ENCODE results near the gene VPREB1.
A peak's percentile ranks its signal among the peaks of the same experiment; 100 is the strongest.
"Not testable (repeated sequence)": the region's sequence is repeated elsewhere in the genome, so short reads cannot be mapped to it uniquely, and the experiment has no call there.

Gene VPREB1

DNA sequence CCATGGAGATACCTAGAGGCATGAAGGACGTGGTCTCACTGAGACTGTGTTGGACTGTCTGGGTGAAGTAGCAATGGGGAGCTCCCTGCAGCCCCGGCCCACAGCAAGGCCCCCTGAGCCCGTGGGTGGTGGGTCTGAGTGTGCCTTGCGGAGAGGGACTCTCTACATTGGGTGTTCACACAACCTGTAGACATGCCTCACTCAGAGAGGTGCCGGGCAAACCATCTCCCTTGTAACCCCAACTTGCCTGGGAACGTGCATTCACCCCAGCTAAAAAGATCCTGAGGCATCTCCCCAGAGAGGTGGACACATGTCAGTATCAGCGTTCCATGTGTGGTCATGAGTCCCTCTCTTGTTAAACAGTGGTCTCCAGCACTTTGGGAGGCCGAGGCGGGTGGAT is 2.1 kb downstream of the VPREB1 start:
- no peak for DNase-seq

DNA sequence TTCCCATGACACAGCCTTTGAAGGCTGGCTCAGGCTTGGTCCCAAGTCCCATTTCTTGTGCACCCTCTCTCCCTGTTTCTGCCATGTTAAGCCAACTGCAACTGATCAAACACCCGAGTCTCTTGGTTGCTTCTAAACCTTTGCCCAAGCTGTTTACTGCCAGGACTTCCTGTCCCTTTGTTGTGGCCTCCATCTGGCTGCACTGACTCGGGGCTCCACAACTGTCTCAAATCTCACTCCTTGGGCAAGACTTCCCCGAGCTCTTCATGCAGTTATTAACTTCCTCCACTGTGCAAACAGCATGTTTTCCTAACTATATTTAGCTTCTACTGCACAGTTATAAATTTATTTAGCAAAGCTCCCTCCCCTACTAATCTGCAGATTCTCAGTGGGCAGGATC is 4.3 kb downstream of the VPREB1 start:
- DNase-seq, result no peak

DNA sequence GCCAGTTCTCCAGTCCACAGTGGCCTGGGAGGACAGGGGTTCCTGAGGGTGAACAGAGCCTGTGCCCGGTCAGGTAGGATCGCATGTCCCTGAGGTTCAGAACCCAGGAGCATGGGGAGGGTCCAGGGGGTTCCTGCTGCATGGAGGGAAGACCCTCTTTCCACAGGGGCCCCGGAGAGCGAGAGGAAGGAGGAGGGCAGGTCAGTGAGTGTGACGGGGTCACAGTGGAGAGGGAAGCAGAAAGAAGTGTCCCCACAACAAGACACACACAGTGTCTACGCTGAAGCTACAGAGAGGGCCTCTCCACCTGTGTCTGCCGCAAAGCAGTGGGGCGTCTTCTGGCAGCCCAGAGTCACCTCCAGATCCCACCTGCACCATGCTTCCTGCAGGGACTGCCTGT is 6.1 kb downstream of the VPREB1 start:
- not testable (repeated sequence) for DNase-seq

DNA sequence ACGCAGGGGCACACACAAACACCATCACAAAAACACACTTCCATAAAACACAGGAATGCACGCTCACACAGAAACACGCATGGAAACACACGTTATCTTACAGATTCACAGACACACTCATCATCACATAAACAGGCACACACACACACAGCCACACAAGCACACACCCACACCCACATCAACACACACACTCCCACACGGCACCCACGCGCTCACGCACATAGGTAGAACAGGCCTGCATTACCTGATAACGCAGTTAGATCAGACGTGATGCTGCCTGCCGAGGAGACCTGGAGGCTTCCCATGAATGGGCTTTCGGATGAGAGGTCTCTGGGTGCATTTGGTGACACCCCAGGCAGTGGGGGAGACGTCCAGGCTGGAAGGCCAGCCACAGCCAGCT is 11.5 kb downstream of the VPREB1 start:
- not testable (repeated sequence) for DNase-seq

DNA sequence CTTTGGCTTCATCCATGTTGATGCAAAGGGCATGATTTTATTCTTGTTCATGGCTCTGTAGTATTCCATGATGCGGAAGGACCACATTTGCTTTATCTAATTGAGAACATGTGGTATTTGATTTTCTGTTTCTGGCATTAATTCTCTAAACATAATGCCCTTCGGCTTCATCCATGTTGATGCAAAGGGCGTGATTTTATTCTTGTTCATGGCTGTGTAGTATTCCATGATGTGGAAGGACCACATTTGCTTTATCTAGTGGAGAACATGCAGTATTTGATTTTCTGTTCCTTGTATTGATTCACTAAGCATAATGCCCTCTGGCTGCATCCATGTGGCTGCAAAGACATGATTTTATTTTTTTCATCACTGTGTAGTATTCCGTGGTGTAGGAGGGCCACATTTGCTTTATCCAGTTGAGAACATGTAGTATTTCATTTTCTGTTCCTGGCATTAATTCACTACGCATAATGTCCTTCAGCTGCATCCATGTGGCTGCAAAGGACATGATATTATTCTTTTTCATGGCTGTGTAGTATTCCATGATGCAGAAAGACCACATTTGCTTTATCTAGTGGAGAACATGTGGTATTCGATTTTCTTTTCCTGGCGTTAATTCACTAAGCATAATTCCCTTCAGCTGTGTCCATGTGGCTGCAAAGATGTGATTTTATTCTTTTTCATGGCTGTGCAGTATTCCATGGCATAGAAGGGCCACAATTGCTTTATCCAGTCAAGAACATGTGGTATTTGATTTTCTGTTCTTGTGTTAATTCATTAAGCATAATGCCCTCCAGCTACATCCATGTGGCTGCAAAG is 14.2 kb downstream of the VPREB1 start:
- DNase-seq, result not testable (repeated sequence)

DNA sequence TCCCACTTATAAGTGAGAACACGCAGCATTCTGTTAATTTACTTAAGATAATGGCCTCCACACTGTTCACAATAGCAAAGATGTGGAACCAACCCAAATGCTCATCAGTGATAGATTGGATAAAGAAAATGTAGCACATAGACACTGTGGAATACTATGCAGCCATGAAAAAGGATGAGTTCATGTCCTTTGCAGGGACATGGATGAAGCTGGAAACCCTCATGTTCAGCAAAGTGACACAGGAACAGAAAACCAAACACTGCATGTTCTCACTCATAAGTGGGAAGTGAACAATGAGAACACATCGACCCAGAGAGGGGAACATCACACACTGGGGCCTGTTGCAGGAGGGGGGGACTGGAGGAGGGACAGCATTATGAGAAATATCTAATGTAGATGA is 15.6 kb downstream of the VPREB1 start:
- DNase-seq, result not testable (repeated sequence)

DNA sequence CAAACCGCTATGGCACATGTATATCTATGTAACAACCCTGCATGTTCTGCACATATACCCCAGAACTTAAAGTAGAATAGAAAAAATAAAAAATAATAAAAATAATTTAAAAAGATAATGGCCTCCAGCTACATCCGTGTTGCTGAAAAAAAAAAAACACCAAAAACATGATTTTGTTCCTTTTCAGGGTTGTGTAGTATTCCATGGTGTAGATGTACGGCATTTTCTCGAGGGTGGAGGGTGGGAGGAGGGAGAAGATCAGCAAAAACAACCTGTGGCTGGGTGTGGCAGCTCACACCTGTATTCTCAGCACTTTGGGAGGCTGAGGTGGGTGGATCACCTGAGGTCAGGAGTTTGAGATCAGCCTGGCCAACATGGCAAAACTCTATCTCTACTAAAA is 16.0 kb downstream of the VPREB1 start:
- DNase-seq, result not testable (repeated sequence)

DNA sequence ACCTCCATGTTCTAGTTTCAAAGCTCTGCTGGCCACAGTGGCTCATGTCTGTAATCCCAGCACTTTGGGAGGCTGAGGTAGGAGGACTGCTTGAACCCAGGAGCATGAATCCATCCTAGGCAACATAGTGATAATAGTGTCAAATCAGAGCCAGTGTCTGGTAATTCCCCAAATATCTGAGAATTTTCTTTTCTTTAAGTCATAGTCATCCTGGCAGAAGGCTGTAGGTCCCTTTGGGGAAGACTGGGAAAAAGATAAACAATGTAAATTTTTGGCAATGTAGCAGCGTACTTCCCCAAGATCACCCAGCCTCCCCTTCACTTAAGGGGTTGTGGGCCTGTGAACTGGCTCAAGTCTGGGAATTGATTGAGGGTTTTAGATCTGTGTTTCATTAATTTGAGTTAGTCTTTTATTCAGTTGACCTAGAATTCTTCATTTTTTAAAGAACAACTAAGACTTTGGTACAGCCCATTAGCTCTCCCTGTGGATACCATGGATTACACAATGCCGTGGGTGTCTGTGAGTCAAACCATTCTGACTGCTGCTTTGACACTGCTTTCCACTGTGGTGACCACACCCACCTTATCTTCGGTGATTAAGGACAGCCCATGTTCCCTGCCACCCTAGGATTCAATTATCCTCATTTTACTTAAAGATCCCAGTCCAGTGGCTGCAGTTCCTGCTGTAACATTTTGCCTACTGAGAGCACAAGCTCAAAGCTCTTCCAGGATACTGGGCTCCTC is 17.9 kb downstream of the VPREB1 start:
- peak; percentile 50 for DNase-seq

DNA sequence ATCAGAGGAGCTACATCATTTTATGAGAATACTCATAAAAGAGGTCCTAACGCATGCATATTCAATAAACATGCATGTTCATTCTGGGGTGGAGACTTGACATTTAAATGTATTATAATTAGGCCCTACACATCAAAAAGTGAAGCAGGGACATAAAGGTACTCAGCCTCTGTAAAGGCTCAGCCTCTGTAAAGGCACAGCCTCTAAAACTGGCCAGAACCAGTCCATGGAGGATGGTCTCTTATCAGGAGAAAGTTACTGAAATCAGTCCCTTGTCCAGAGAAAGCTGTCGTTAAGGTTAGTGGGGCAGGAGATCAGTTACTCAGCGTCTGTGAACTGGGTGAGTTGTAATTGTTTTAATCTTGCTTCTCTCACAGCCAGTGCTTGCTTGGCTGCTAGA is 19.2 kb downstream of the VPREB1 start:
- not testable (repeated sequence) for DNase-seq

DNA sequence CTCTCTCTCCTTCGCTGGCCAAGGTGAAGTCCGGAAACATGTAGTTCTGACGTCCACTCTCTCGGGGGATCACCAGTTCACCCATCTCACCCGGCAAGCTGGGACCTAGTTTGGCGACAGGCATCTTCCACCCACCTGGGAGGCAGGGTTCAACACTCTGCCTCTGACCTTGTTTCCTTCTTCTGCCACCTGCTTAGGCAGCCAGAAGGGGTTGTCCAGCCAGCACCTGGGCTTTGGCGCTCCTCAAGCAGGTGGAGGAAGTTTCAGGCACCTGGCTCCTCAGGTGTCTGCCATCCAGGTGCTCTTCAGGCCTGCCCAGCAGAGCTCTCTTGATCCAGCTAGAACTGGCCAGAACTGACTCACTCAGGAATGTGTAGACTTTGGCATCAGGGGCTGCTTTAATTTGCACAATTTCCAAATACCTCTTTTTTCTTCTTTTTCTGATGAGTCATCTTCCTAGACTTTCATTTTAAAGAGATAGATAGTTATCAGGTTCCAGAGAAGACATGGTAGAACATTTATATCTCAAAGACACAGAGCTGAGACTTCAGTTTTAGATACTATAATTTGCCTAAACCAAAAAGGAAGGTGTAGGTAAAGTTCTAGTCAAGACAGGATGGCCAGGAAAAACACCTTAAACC is 25.6 kb downstream of the VPREB1 start:
- not testable (repeated sequence) for DNase-seq

DNA sequence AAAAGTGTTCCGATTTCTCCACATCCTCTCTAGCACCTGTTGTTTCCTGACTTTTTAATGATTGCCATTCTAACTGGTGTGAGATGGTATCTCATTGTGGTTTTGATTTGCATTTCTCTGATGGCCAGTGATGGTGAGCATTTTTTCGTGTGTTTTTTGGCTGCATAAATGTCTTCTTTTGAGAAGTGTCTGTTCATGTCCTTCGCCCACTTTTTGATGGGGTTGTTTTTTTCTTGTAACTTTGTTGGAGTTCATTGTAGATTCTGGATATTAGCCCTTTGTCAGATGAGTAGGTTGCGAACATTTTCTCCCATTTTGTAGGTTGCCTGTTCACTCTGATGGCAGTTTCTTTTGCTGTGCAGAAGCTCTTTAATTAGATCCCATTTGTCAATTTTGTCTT is 32.8 kb downstream of the VPREB1 start:
- not testable (repeated sequence) for DNase-seq

DNA sequence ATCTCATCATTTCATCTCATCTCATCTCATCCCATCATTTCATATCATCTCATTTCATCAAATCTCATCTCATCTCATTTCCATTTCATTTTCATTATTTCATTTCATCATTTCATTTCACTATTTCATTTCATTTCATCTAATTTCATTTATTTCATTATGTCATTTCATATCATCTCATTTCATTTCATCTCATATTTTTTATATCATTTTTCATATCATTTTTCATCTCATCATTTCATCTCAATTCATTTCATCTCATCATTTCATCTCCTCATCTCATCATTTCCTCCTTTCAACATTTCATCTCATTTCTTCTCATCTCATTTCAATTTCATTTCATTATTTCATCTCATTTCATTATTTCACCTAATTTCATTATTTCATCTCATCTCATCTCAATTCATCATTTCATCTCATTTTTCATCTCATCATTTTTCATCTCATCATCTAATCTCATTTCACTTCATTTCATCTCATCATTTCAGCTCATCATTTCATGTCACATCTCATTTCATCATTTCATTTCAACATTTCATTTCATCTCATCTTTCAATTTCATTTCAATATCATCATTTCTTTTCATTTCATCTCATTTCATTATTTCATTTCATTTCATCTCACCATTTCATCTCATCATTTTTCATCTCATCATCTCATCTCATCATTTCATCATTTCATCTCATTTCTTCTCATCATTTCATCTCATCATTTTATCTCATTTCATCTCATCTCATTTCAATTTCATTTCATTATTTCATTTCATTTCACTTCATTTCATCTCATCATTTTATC is 40.6 kb downstream of the VPREB1 start:
- DNase-seq, result not testable (repeated sequence)

DNA sequence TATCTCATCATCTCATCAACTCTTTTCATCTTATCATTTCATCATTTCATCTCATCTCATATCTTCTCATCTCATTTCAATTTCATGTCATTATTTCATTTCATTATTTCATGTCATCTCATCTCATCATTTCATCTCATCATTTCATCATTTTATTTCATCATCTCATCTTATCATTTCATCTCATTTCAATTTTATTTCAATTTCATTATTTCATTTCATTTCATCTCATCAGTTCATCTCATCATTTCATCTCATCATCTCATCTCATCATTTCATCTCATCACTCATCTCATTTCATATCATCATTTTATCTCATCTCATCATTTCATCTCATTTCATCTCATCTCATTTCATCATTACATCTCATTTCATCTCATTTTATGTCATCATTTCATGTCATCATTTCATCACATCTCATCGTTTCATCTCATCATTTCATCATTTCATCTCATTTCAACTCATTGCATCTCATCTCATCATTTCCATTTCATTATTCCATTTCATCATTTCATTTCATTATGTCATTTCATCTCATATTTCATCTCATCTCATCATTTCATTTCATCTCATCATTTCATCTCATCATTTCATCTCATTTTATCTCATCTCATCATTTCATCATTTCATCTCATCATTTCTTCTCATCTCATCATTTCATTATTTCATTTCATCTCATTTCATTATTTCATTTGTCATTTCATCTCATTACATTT is 42.0 kb downstream of the VPREB1 start:
- DNase-seq, result not testable (repeated sequence)

DNA sequence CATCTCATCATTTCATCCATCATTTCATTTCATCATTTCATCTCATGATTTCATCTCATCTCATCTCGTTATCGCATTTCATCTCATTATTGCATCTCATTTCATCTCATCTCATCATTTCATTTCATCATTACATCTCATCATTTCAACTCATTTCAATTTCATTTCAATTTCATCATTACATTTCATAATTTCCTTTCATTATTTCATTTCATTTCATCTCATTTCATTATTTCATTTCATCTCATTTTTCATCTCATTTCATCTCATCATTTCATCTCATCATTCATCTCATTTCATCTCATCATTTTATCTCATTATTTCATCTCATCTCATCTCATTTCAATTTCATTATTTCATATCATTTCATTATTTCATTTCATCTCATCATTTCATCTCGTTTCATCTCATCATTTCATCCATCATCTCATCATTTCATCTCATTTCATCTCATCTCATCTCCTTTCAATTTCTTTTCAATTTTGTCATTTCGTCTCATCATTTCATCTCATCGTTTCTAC is 42.6 kb downstream of the VPREB1 start:
- DNase-seq, result not testable (repeated sequence)

DNA sequence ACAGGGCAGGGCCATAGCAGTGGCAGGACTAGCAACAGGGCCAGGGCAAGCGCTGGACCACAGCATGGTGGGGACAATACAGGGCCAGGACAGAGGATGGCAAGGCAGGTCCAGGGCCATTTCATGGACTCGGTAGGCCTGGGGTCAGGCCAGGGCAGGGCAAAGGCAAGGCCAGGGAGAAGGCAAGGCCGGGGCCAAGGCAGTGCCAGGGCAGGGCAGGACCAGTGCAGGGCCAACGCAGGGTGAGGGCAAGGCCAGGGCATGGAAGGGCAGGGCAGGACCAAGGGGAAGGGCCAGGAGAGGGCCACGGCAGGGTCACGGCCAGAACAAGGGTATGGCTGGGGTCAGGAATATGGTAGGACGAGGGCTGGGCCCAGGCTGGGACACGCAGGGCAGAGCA is 45.1 kb downstream of the VPREB1 start:
- not testable (repeated sequence) for DNase-seq

DNA sequence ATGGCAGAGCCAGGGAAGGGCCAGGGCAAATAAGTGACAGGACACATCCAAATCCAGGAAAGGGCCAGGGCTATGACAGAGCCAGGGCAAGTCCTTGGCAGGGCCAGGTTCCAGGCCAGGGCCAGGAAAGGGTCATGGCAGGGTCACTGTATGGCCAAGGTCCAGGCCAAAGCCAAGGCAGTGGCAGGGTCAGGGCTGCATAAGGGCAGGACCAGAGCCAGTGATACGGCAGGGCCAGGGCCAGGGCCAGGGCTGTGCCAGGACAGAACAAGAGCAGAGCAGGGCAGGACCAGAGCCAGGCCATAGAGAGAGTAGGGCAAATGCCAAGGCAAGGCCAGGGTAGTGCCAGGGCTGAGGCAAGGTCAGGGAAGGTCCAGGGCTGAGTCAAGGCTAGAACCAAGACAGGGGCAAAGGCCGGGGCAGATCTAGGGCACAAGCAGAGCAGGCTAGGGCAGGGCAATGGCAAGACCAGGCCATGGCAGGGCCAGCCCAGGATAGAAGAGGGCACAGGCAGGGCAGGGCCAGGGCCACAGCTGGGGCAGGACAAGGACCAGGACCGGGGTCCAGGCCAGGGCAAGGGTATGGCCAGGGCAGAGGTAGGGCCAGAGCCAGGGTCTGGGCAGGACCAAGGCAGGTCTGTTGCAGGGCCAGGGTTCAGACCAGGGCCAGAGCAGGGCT is 46.7 kb downstream of the VPREB1 start:
- DNase-seq, result not testable (repeated sequence)

DNA sequence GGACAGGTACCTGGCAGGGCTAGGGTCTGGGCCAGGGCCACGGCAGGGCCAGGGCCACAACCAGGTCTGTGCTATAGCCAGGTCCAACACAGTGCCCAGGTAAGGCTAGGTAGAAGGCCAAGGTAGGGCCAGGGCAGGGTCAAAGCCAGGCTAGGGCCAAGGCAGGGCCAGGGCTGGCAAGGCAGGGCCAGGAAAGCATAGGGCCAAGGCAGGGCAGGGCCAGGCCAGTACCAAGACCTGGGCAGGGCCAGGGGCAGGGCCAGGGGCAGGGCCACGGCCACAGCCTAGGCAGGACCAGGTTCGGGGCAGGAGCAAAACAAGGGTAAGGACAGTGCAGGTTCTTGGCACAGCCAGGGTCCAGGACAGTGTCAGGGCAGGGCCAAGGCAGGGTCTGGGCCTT is 48.1 kb downstream of the VPREB1 start:
- DNase-seq, result not testable (repeated sequence)

DNA sequence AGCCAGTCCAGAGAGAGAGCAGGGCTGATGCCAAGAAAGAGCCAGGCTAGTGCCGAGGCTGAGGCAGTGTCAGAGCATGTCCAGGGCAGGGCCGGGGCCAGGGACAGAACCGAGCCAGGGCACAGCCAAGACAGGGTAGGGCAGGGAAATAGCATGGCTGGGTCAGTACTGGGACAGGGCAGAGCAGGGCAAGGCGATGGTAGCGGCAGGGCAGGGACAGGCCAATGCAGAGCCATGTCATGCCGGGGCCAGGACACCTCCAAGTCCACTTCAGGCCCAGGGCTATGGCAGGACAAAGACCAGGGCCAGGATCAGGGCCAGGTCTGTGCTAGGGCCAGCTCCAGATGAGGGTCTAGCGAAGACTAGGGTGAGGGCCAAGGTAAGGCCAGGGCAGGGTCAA is 48.9 kb downstream of the VPREB1 start:
- not testable (repeated sequence) for DNase-seq

DNA sequence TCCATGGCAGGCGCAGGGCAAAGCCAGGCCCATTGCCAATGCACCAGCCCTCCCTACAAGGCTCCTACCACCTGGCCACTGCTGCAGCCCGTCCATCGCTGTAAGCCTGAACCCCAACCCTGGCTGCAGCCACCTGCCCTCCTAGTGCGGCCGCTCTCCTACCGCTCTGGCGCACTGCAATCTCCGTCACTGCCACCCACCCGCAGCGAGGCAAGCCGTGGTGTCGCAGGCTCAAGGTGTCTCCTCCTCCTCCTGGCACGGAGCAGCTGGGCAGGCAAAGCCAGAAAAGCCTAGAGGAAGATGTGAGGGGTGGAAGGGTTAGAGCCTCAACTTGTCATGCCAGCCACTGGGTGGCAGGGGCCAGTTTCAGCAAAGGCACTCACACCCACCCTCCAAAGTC is 50.1 kb downstream of the VPREB1 start:
- not testable (repeated sequence) for DNase-seq
